CD4-positive, alpha-beta T cell (primary cell): Measurements from ENCODE around the gene SMTNL1. TPM values are rescaled to one million over a fixed set of nuclear protein-coding genes. Genes with fewer than 3 reads are reported as not detected.

Experiments used
- ATAC-seq: fragments of 200-7000 bp; cut with Tn5 transposase; one replicate; pipeline ENCODE4 v1.10.0; 2022; ENCODE audit warnings: mild to moderate bottlenecking; ENCODE audit not compliant: poor library complexity
- CTCF ChIA-PET: fragments of 350-600 bp; sonication (Branson Sonifier 250); formaldehyde crosslinking; loops from one replicate; lab custom pipeline; 2021; ENCODE audit warnings: antibody characterized with exemption, inconsistent platforms; lab: Charles Lee
- POLR2A ChIA-PET: fragments of 350-600 bp; sonication (Branson Sonifier 250); formaldehyde crosslinking; loops from one replicate; lab custom pipeline; 2021; ENCODE audit warnings: antibody characterized with exemption, inconsistent platforms; lab: Charles Lee
- DNase-seq, 14 experiments: peaks; one replicate each; pipeline ENCODE4 v3.0.0-alpha.2; 2013 to 2020; ENCODE audit warnings: mixed read lengths in 2 of 14
- H3K27ac ChIP-seq, 2 donors: one replicate each; pipeline versions ENCODE4 v1.5.1 to v1.7.0; 2013; ENCODE audit warnings: low read length in 2 of 2, low read depth in 1 of 2, mild to moderate bottlenecking in 1 of 2
- H3K27me3 ChIP-seq, 2 experiments: 1 replicate in 1 of 2; 2 replicates in 1 of 2; pipeline versions ENCODE4 v1.6.1 to v1.7.0; 2013; ENCODE audit warnings: low read length in 2 of 2, control low read depth in 1 of 2, mild to moderate bottlenecking in 1 of 2, moderate library complexity in 1 of 2; ENCODE audit not compliant: insufficient read depth in 2 of 2, control insufficient read depth in 1 of 2
- H3K36me3 ChIP-seq: one replicate; pipeline ENCODE4 v1.6.1; 2013; ENCODE audit warnings: low read length, control low read depth; ENCODE audit not compliant: insufficient read depth
- H3K4me1 ChIP-seq: one replicate; pipeline ENCODE4 v1.6.1; 2013; ENCODE audit warnings: low read length, control low read depth; ENCODE audit not compliant: insufficient read depth
- H3K4me3 ChIP-seq: one replicate; pipeline ENCODE4 v1.5.1; 2013; ENCODE audit warnings: mild to moderate bottlenecking, low read length, moderate library complexity
- H3K9me3 ChIP-seq, 2 experiments: 1 replicate in 1 of 2; 2 replicates in 1 of 2; pipeline versions ENCODE4 v1.6.1 to v1.7.0; 2013; ENCODE audit warnings: low read length in 2 of 2, mild to moderate bottlenecking in 2 of 2, control low read depth in 1 of 2, moderate library complexity in 1 of 2; ENCODE audit not compliant: control insufficient read depth in 1 of 2, insufficient read depth in 1 of 2
- H3K27ac Mint-ChIP-seq: one replicate; pipeline ENCODE4 v1.8.0; 2020; ENCODE audit warnings: mixed read lengths
- H3K27me3 Mint-ChIP-seq: one replicate; pipeline ENCODE4 v1.8.0; 2021; ENCODE audit warnings: mixed read lengths
- H3K36me3 Mint-ChIP-seq: one replicate; pipeline ENCODE4 v1.8.0; 2021; ENCODE audit warnings: low read depth, mixed read lengths
- H3K4me1 Mint-ChIP-seq: one replicate; pipeline ENCODE4 v1.8.0; 2021; ENCODE audit warnings: low read depth, mixed read lengths
- H3K4me3 Mint-ChIP-seq: one replicate; pipeline ENCODE4 v1.8.0; 2020; ENCODE audit warnings: mild to moderate bottlenecking, mixed read lengths
- H3K9me3 Mint-ChIP-seq: one replicate; pipeline ENCODE4 v1.8.0; 2020; ENCODE audit warnings: mixed read lengths
- CTCF ChIP-seq: fragments of 200-600 bp; IDR thresholded peaks from one replicate; pipeline ENCODE4 v1.8.0; 2022; ENCODE audit warnings: antibody characterized with exemption, mild to moderate bottlenecking
- intact Hi-C, 2 experiments: fragments of 100-400 bp; cut with DNase I in 1 of 2; cut with micrococcal nuclease in 1 of 2; formaldehyde crosslinking; loops; one replicate each; pipeline versions ENCODE4 v1.15.1 to v1.9.0; 2023 to 2025; cut with DNase I, micrococcal nuclease
- total RNA-seq, 174 experiments: library from RNA in 2 of 174; stranded (reverse) in 2 of 174; gene quantifications; one replicate each; pipeline ENCODE4 v1.2.3 and lab custom pipeline; 2021 to 2026

The SMTNL1 gene
- total RNA-seq, 2 experiments from 2014 or later: not detected

- H3K4me3 Mint-ChIP-seq: no peak overlapping the region
- Histone ChIP-seq H3K27me3 (no peaks in the 10 kb centered on the region), H3K4me1 (peaks cover 4% of the 10 kb centered on the region), H3K36me3 (peaks cover 24% of the 10 kb centered on the region), H3K4me3 (no peak overlapping the region), H3K27ac (no peak overlapping the region), H3K9me3 (no peaks in the 10 kb centered on the region)
- H3K27ac Mint-ChIP-seq: no peak overlapping the region
- ChIA-PET CTCF (interaction anchor here (0.6 to 6.0 kb wide), 4 partner anchors 9 to 153 kb away, joined by 3 to 130 read pairs (median 3); partner anchors contain the start of gene TIMM10), POLR2A (interaction anchor here (3.4 kb wide), 1 partner anchor 34 kb away, joined by 28 read pairs; no protein-coding TSS in a partner anchor)
- peak; percentile 50 for TF ChIP-seq CTCF
- DNase-seq (peak in 11 of 14 experiments; percentile 25 to 70 (median 37)), ATAC-seq (peak; percentile 64)
- H3K27me3 Mint-ChIP-seq: no peaks in the 10 kb centered on the region
- H3K9me3 Mint-ChIP-seq: no peaks in the 10 kb centered on the region
- H3K36me3 Mint-ChIP-seq: peaks cover 35% of the 10 kb centered on the region
- no peaks in the 10 kb centered on the region for H3K4me1 Mint-ChIP-seq
- intact Hi-C loops: loop anchor here (2.0 to 5.0 kb wide), 4 partner anchors 76 to 153 kb away; partner anchors contain the start of gene UBE2L6 (in 1 of the 2)
These were observed 45.9 kb upstream of the SMTNL1 start for GRCh38 chr11:57491371-57492061.

- Histone ChIP-seq H3K4me1 (peaks cover 4% of the 10 kb centered on the region), H3K36me3 (peaks cover 25% of the 10 kb centered on the region), H3K27me3 (no peaks in the 10 kb centered on the region), H3K27ac (no peak overlapping the region), H3K4me3 (no peak overlapping the region), H3K9me3 (no peaks in the 10 kb centered on the region)
- Mint-ChIP-seq H3K4me1 (no peaks in the 10 kb centered on the region), H3K27me3 (no peaks in the 10 kb centered on the region), H3K4me3 (no peak overlapping the region), H3K9me3 (no peaks in the 10 kb centered on the region), H3K36me3 (peaks cover 18% of the 10 kb centered on the region), H3K27ac (no peak overlapping the region)
- intact Hi-C loops: loop anchor here (1.0 to 5.0 kb wide), 4 partner anchors 33 to 151 kb away; partner anchors contain the start of gene UBE2L6 (in 1 of the 2)
- DNase-seq: peak; percentile 63 to 84 (median 69)
- ChIA-PET POLR2A (interaction anchor here (0.6 to 3.4 kb wide), 5 partner anchors 20 to 74 kb away, joined by 4 to 28 read pairs (median 9); partner anchors contain the start of genes SLC43A1, TIMM10 and UBE2L6), CTCF (interaction anchor here (0.8 to 6.0 kb wide), 24 partner anchors 8 to 307 kb away, joined by 3 to 130 read pairs (median 4); partner anchors contain the start of gene TIMM10)
- ATAC-seq: peak; percentile 94
- peak; percentile 97 for TF ChIP-seq CTCF
These were observed 43.6 kb upstream of the SMTNL1 start for GRCh38 chr11:57493507-57494503.
